ENCODE measurements around the gene ZNF148.

GRCh38 chr3:125353659-125354058, 21.5 kb downstream of the ZNF148 start:
- TF ChIP-seq CTCF (IDR thresholded peaks at IDR 0.05) (no peak), POLR2AphosphoS5 (IDR thresholded peaks at IDR 0.05; ENCODE audit: insufficient read depth in 1 of 2, low read depth in 1 of 2) (no peak), POLR2A (IDR thresholded peaks at IDR 0.05) (no peak)
